IMR-90 (cell line): ENCODE data around the gene PITRM1. TPM values are rescaled to one million over a fixed set of nuclear protein-coding genes. Genes with fewer than 3 reads are reported as not detected.
"Not testable (repeated sequence)": the region's sequence is repeated elsewhere in the genome, so short reads cannot be mapped to it uniquely, and the experiment has no call there.

Experiments used
- ATAC-seq: fragments of 200-7000 bp; cut with Tn5 transposase; 2 replicates; pipeline ENCODE4 v1.9.1; 2020; ENCODE audit warnings: low read depth, mild to moderate bottlenecking, moderate library complexity
- BruUV-seq: library from RNA; stranded (reverse); fragments of 400-500 nt; replicated peaks from 2 replicates; lab custom pipeline; 2021; lab: Mats Ljungman, UMichigan
- CTCF ChIA-PET: fragments of 300-600 bp; formaldehyde crosslinking; extraction: SDS; loops from one replicate; lab custom pipeline; 2021; ENCODE audit warnings: antibody characterized with exemption; lab: Yijun Ruan, JAX
- POLR2A ChIA-PET: fragments of 300-600 bp; sonication (Branson Sonifier 250); formaldehyde crosslinking; loops from one replicate; lab custom pipeline; 2022; ENCODE audit warnings: antibody characterized with exemption; ENCODE audit not compliant: unreplicated experiment; lab: Charles Lee
- DNase-seq: peaks from one replicate; pipeline ENCODE4 v3.0.0; 2013
- H2AFZ ChIP-seq: replicated peaks from 2 replicates; pipeline ENCODE3; 2013; ENCODE audit warnings: low read length, mild to moderate bottlenecking; ENCODE audit not compliant: poor library complexity
- H2AK5ac ChIP-seq: 2 replicates; pipeline ENCODE4 v1.6.1; 2013; ENCODE audit warnings: low read depth, low read length, inconsistent platforms
- H2AK9ac ChIP-seq: replicated peaks from 2 replicates; pipeline ENCODE3; 2013; ENCODE audit warnings: mild to moderate bottlenecking, low read depth, low read length, moderate library complexity; ENCODE audit not compliant: poor library complexity
- H2BK120ac ChIP-seq: 2 replicates; pipeline ENCODE4 v1.6.1; 2013; ENCODE audit warnings: low read depth, low read length, inconsistent platforms
- H2BK15ac ChIP-seq: 3 replicates; pipeline ENCODE4 v1.6.1; 2013; ENCODE audit warnings: low read depth, low read length, inconsistent platforms
- H2BK20ac ChIP-seq: 2 replicates; pipeline ENCODE4 v1.6.1; 2013; ENCODE audit warnings: low read depth, mild to moderate bottlenecking, inconsistent platforms, low read length, moderate library complexity
- H2BK5ac ChIP-seq: 2 replicates; pipeline ENCODE4 v1.6.1; 2013; ENCODE audit warnings: mild to moderate bottlenecking, low read depth, low read length, inconsistent platforms; ENCODE audit not compliant: poor library complexity, severe bottlenecking
- H3K14ac ChIP-seq: replicated peaks from 2 replicates; pipeline ENCODE4 v1.6.1; 2013; ENCODE audit warnings: low read depth, low read length, inconsistent platforms
- H3K18ac ChIP-seq: 2 replicates; pipeline ENCODE4 v1.6.1; 2013; ENCODE audit warnings: low read depth, low read length, control low read depth
- H3K23ac ChIP-seq: 2 replicates; pipeline ENCODE4 v1.6.1; 2013; ENCODE audit warnings: low read depth, low read length, inconsistent platforms
- H3K27ac ChIP-seq: 2 replicates; pipeline ENCODE4 v1.5.1; 2013; ENCODE audit warnings: mild to moderate bottlenecking, control low read depth, low read length; ENCODE audit not compliant: insufficient read depth
- H3K27me3 ChIP-seq: 2 replicates; pipeline ENCODE4 v1.6.1; 2013; ENCODE audit warnings: low read length; ENCODE audit not compliant: control insufficient read depth, insufficient read depth
- H3K36me3 ChIP-seq: 2 replicates; pipeline ENCODE4 v1.6.1; 2013; ENCODE audit warnings: low read length, mixed read lengths; ENCODE audit not compliant: control insufficient read depth, insufficient read depth
- H3K4ac ChIP-seq: 2 replicates; pipeline ENCODE4 v1.6.1; 2013; ENCODE audit warnings: low read depth, low read length, inconsistent platforms
- H3K4me1 ChIP-seq: 2 replicates; pipeline ENCODE4 v1.6.1; 2013; ENCODE audit warnings: low read length, mixed read lengths; ENCODE audit not compliant: control insufficient read depth, insufficient read depth
- H3K4me2 ChIP-seq: 2 replicates; pipeline ENCODE4 v1.6.1; 2013; ENCODE audit warnings: low read depth, mild to moderate bottlenecking, control low read depth, low read length, moderate library complexity
- H3K4me3 ChIP-seq: 2 replicates; pipeline ENCODE4 v1.5.1; 2013; ENCODE audit warnings: low read depth, mild to moderate bottlenecking, control low read depth, low read length, moderate library complexity; ENCODE audit not compliant: insufficient read depth
- H3K56ac ChIP-seq: 2 replicates; pipeline ENCODE4 v1.6.1; 2013; ENCODE audit warnings: low read length, inconsistent platforms; ENCODE audit not compliant: insufficient read depth; ENCODE audit errors: extremely low read depth
- H3K79me1 ChIP-seq, 2 experiments: 2 replicates each; pipeline ENCODE4 v1.6.1; 2013; ENCODE audit warnings: low read length in 2 of 2, inconsistent platforms in 1 of 2, low read depth in 1 of 2
- H3K9ac ChIP-seq: 2 replicates; pipeline ENCODE4 v1.6.1; 2013; ENCODE audit warnings: low read depth, low read length, control low read depth
- H3K9me1 ChIP-seq: 2 replicates; pipeline ENCODE4 v1.6.1; 2013; ENCODE audit warnings: low read length, inconsistent platforms; ENCODE audit not compliant: insufficient read depth
- H3K9me3 ChIP-seq: 2 replicates; pipeline ENCODE4 v1.6.1; 2013; ENCODE audit warnings: low read length; ENCODE audit not compliant: control insufficient read depth, insufficient read depth
- H4K20me1 ChIP-seq: 2 replicates; pipeline ENCODE4 v1.6.1; 2013; ENCODE audit warnings: low read length, inconsistent platforms; ENCODE audit not compliant: insufficient read depth
- H4K5ac ChIP-seq: 2 replicates; pipeline ENCODE4 v1.6.1; 2013; ENCODE audit warnings: mild to moderate bottlenecking, low read depth, low read length, control low read depth
- H4K8ac ChIP-seq, 2 experiments: 2 replicates each; pipeline ENCODE4 v1.6.1; 2013; ENCODE audit warnings: low read depth in 2 of 2, low read length in 2 of 2, control low read depth in 1 of 2, inconsistent platforms in 1 of 2
- H4K91ac ChIP-seq: 2 replicates; pipeline ENCODE4 v1.6.1; 2013; ENCODE audit warnings: low read depth, low read length, inconsistent platforms; ENCODE audit not compliant: insufficient read depth
- whole genome bisulfite sequencing, 2 experiments: methylation state at CpG; one replicate each; pipeline versions ENCODE4 v1.1.5 to v1.1.7; 2013; ENCODE audit warnings: missing lambda C conversion rate in 2 of 2; ENCODE audit not compliant: insufficient read length in 1 of 2; ENCODE audit errors: extremely low coverage in 2 of 2; 5-methylcytosine and 5-hydroxymethylcytosine counted together
- dilution Hi-C: fragments of 300-500 bp; cut with HindIII; formaldehyde crosslinking; loops from one replicate; pipeline ENCODE4 v1.14.3; 2018; ENCODE audit warnings: low sequenced_read_pairs; ENCODE audit not compliant: unreplicated experiment
- in situ Hi-C: fragments of 300-500 bp; cut with MboI; formaldehyde crosslinking; loops from 3 replicates; pipeline ENCODE4 v1.14.3; 2019; ENCODE audit warnings: low sequenced_read_pairs, inconsistent platforms, mixed read lengths
- intact Hi-C: fragments of 100-400 bp; cut with micrococcal nuclease; formaldehyde crosslinking; loops from 2 replicates; pipeline ENCODE4 v1.10.0; 2022
- polyA plus RNA-seq, 3 experiments: library from polyadenylated mRNA; depleted of rRNA; stranded (reverse); fragments of >200 nt; gene quantifications; 2 replicates each; pipeline ENCODE4 v1.2.3, GENCODE V29; 2012; ENCODE audit warnings: low replicate concordance in 1 of 3
- total RNA-seq: library from RNA; depleted of rRNA; stranded (reverse); fragments of >200 nt; gene quantifications from 2 replicates; pipeline ENCODE4 v1.2.3, GENCODE V29; 2012

Gene PITRM1
- total and polyA plus RNA-seq, 2 of the 4 experiments (the other 2 are of a cell fraction), result 97.1 to 124 TPM

DNA sequence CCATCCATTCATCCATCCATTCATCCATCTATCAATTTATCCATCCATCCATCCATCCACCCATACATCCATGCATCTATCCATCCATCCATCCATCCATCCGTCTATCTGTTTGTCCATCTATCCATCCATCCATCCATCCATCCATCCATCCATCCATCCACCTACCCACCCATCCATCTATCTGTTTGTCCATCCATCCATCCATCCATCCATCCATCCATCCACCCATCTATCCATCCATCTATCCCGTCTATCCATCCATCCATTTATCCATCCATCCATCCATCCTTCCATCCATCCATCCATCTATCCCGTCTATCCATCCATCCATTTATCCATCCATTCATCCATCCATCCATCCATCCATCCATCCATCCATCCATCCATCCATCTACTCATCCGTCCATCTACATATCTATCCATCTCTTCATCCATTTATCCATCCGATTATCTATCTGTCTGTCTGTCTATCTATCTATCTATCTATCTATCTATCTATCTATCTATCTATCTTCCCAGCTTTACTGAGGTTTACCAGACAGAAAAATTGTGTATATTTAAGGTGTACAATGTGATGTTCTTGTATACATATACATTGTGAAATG lies 46.5 kb upstream of the PITRM1 start:
- H3K36me3 ChIP-seq, H2AFZ ChIP-seq, H2AK5ac ChIP-seq, H3K27ac ChIP-seq, H4K20me1 ChIP-seq, H2BK15ac ChIP-seq, H3K27me3 ChIP-seq, H3K9me3 ChIP-seq, H3K4me1 ChIP-seq, H3K79me1 ChIP-seq, H4K5ac ChIP-seq, H3K14ac ChIP-seq, H3K4me3 ChIP-seq, H3K4me2 ChIP-seq, H3K23ac ChIP-seq, H3K56ac ChIP-seq, intact Hi-C loops, BruUV-seq, H4K8ac ChIP-seq, H2BK120ac ChIP-seq, H3K9me1 ChIP-seq, H3K4ac ChIP-seq, DNase-seq, POLR2A ChIA-PET, H2AK9ac ChIP-seq, H3K18ac ChIP-seq, ATAC-seq, H2BK20ac ChIP-seq, CTCF ChIA-PET, dilution Hi-C loops, H4K91ac ChIP-seq, H3K9ac ChIP-seq: not testable (repeated sequence)
- H2BK5ac ChIP-seq, result peak overlapping the region; percentile 34
- in situ Hi-C loops, result loop anchor here (25.0 kb wide), 1 partner anchor 1293 kb away; no protein-coding TSS in a partner anchor
- 90 to 100% methylated on average over 3 to 4 of the region's 5 CpGs for WGBS, 2 experiments
